Ecto neural progenitor cell (in vitro differentiated cells): Measurements from ENCODE around the gene TMEM175.

ENCODE experiments used
- DNase-seq: peaks from one replicate; pipeline ENCODE4 v3.0.0-alpha.2; 2018; ENCODE audit warnings: low spot score

TMEM175 gene

GRCh38 chr4:959338-960139 is 27.3 kb downstream of the TMEM175 start:
- DNase-seq, result no peak

- no peak for DNase-seq
Measured at GRCh38 chr4:960140-960635, 27.9 kb downstream of the TMEM175 start.

GRCh38 chr4:960636-961350 is 28.5 kb downstream of the TMEM175 start:
- no peak for DNase-seq

- DNase-seq, result no peak
Measured at GRCh38 chr4:961351-962230, 29.3 kb downstream of the TMEM175 start.

GRCh38 chr4:962231-963208 is 30.3 kb downstream of the TMEM175 start:
- no peak for DNase-seq

GRCh38 chr4:963276-964225 is 31.3 kb downstream of the TMEM175 start:
- DNase-seq, result no peak

GRCh38 chr4:964346-965025 is 32.2 kb downstream of the TMEM175 start:
- DNase-seq, result no peak

GRCh38 chr4:965048-965765 is 32.9 kb downstream of the TMEM175 start:
- no peak for DNase-seq

- DNase-seq, result no peak
Measured at GRCh38 chr4:965766-966134, 33.5 kb downstream of the TMEM175 start.

- DNase-seq, result no peak
Measured at GRCh38 chr4:966266-967112, 34.2 kb downstream of the TMEM175 start.

GRCh38 chr4:967113-968104 is 35.1 kb downstream of the TMEM175 start:
- no peak for DNase-seq

- no peak for DNase-seq
Measured at GRCh38 chr4:968221-968620, 36.0 kb downstream of the TMEM175 start.

GRCh38 chr4:968621-969394 is 36.5 kb downstream of the TMEM175 start:
- no peak for DNase-seq

- DNase-seq, result no peak
Measured at GRCh38 chr4:970046-970745, 37.9 kb downstream of the TMEM175 start.
